Measurements from ENCODE around the gene SNCAIP. TPM values are rescaled to one million over a fixed set of nuclear protein-coding genes. Genes with fewer than 3 reads are reported as not detected.

The SNCAIP gene
- total and polyA plus RNA-seq, 12 donors: 0.54 to 2.5 (median 1.4) TPM

- Histone ChIP-seq H3K4me3 (no peak overlapping the region), H3K9me3 (no peaks in the 10 kb centered on the region), H3K27ac (no peak overlapping the region), H3K4me1 (no peaks in the 10 kb centered on the region), H3K36me3 (no peaks in the 10 kb centered on the region), H3K27me3 (peaks cover 0 to 3% (median 0%) of the 10 kb centered on the region in 7 donors)
- ATAC-seq: no peak
- TF ChIP-seq CTCF (IDR thresholded peaks at IDR 0.05): no peak
- no peak for DNase-seq
- WGBS, 2 donors: 76 to 81% methylated on average over 1 of the region's 1 CpG
- intact Hi-C loops (cut with DNase I): loop anchor here in 1 of 10 donors (10.0 kb wide), 1 partner anchor 116 kb away; no protein-coding TSS in a partner anchor
These were observed 88.9 kb downstream of the SNCAIP start for GRCh38 chr5:122400938-122401337.

- WGBS, 2 donors: 73 to 79% methylated on average over 4 of the region's 4 CpGs
- H3K4me1 ChIP-seq: no peaks in the 10 kb centered on the region
- intact Hi-C loops (cut with DNase I): loop anchor here in 1 of 10 donors (10.0 kb wide), 1 partner anchor 117 kb away; no protein-coding TSS in a partner anchor
- no peak overlapping the region for H3K4me3 ChIP-seq
- ATAC-seq: no peak
- no peak for DNase-seq
- no peak overlapping the region for H3K27ac ChIP-seq
- H3K27me3 ChIP-seq: no peaks in the 10 kb centered on the region
- no peaks in the 10 kb centered on the region for H3K36me3 ChIP-seq
- TF ChIP-seq CTCF (IDR thresholded peaks at IDR 0.05): no peak
- no peaks in the 10 kb centered on the region for H3K9me3 ChIP-seq
These were observed 90.1 kb downstream of the SNCAIP start for GRCh38 chr5:122401976-122402725.

- TF ChIP-seq CTCF (IDR thresholded peaks at IDR 0.05): no peak
- H3K4me3 ChIP-seq: no peak overlapping the region
- H3K9me3 ChIP-seq: no peaks in the 10 kb centered on the region
- H3K4me1 ChIP-seq: no peaks in the 10 kb centered on the region
- ATAC-seq (no peak), DNase-seq (no peak)
- no peaks in the 10 kb centered on the region for H3K36me3 ChIP-seq
- intact Hi-C loops (cut with DNase I): loop anchor here in 1 of 10 donors (10.0 kb wide), 1 partner anchor 118 kb away; no protein-coding TSS in a partner anchor
- no peaks in the 10 kb centered on the region for H3K27me3 ChIP-seq
- H3K27ac ChIP-seq: no peak overlapping the region
- WGBS, 2 donors: 90 to 91% methylated on average over 6 of the region's 6 CpGs
These were observed 91.1 kb downstream of the SNCAIP start for GRCh38 chr5:122402955-122403685.

GRCh38 chr5:122404018-122404417, 92.0 kb downstream of the SNCAIP start:
- no peak for DNase-seq

More at GRCh38 chr5:122404018-122404417, 92.0 kb downstream of the SNCAIP start:
- 90 to 91% methylated on average over 5 of the region's 5 CpGs for WGBS, 2 donors
- Histone ChIP-seq H3K9me3 (no peaks in the 10 kb centered on the region), H3K4me3 (no peak overlapping the region), H3K27ac (no peak overlapping the region), H3K4me1 (no peaks in the 10 kb centered on the region), H3K36me3 (no peaks in the 10 kb centered on the region), H3K27me3 (no peaks in the 10 kb centered on the region)
- intact Hi-C loops (cut with DNase I): loop anchor here in 1 of 10 donors (10.0 kb wide), 1 partner anchor 119 kb away; no protein-coding TSS in a partner anchor
- no peak for ATAC-seq
- no peak for TF ChIP-seq CTCF (IDR thresholded peaks at IDR 0.05)
